GM18870 (cell line): Measurements from ENCODE around the gene CD101.

Experiments
- ATAC-seq: cut with Tn5 transposase; IDR thresholded peaks from one replicate; pipeline ENCODE4 v1.9.1; 2021; ENCODE audit warnings: moderate library complexity; ENCODE audit not compliant: unreplicated experiment

Gene CD101

DNA sequence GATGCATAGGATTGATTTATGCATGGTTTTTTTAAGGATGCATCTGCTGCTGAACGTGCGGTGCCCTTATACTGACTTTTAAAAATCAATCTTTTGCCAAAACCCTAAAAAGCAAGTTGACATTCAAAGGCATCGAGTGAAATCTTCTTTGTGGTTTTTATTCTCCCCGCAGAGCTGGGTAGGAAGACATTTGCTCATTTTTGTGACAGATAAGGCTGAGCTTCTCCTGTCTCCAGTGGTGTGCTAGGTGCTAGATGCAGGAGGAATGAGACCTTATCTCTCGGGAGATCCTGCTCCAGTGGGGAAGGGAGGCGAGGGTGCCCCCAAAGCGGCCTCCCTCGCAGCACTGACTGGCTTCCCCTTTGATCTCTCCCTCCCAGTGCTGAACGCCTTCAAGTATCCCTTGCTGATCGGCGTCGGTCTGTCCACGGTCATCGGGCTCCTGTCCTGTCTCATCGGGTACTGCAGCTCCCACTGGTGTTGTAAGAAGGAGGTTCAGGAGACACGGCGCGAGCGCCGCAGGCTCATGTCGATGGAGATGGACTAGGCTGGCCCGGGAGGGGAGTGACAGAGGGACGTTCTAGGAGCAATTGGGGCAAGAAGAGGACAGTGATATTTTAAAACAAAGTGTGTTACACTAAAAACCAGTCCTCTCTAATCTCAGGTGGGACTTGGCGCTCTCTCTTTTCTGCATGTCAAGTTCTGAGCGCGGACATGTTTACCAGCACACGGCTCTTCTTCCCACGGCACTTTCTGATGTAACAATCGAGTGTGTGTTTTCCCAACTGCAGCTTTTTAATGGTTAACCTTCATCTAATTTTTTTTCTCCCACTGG is 14.9 kb upstream of the CD101 start:
- ATAC-seq: no peak

DNA sequence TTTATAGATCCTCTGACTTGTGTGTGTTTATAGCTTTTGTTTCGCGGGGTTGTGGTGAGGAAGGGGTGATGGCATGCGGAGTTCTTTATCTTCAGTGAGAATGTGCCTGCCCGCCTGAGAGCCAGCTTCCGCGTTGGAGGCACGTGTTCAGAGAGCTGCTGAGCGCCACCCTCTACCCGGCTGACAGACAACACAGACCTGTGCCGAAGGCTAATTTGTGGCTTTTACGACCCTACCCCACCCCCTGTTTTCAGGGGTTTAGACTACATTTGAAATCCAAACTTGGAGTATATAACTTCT is 14.4 kb upstream of the CD101 start:
- no peak for ATAC-seq

DNA sequence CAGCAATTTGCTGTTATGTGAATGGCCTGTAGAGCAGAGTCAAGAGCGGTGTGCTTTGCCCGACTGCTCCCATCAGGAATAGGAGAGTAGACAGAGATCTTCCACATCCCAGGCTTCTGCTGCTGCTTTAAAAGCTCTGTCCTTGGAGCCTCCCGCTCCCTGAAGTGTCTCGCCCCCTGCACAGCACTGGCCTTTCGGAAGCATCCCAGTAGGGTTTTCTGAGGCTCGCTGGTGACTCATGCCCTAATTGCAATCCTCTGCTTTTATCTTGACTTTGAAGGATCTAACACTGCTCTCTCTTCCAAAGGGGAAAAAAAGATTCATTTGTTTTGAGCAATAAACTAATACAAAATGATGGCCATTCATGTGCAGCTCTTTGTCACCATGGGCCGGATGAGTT is 13.3 kb upstream of the CD101 start:
- no peak for ATAC-seq

DNA sequence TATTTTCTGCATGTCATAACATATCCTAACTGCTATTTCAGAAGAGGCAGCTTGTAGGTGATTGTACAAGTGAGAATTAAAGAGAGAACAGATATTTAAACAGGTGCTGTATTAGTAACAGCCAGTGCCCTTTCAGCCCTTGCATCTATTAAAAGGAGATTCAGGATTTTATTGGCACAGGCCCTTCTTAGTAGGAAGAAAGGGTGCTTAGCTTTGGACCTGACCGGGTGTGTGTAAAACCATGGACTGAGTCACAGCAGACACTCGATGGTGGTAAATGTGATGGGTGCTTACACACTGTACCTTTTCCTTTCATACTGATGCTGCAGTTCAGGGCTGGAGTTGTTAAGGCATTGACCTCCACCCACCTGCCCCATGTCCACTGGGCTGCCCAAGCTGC is 12.7 kb upstream of the CD101 start:
- no peak for ATAC-seq

DNA sequence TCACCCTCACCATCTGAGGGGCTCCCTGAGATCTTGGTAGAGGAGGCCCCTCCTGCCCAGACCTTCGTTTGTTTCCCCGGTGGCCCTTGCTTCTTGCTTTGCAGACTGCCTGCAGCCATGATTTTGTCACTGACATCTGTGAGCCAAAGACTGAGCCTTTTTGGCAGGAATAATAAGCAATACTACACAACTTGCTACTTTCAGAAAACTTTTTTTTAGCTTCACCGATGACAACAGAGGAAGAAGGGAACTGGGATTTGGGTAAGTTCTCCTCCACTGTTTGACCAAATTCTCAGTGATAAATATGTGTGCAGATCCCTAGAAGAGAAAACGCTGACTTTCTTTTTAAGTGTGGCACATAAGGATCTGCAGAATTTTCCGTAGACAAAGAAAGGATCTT is 11.7 kb upstream of the CD101 start:
- ATAC-seq: no peak

DNA sequence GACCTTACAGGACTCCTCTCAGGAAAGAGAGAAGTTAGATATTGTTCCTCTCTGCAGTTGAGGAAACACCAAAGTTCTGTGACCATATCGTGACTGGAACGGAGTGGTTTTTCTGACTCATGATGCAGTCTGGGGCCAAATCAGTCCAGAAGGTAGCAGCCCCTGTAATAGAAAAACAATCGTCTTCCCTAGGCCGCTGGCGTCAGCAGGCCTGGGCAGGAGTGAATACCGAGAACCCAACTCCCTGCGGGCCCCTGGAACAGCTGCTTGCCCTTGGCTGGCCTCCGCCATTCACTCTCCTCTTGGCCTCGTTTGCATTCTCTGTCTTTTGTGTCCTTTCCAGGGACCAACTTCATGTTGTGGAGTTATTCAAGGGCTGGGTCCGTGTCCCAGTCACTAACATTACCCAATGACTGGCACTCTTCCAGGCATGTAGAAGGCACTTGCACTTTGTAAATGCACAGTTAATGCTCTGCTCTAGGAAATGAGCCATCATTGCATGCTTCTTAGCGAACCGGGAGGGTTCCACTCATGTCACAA is 10.9 kb upstream of the CD101 start:
- ATAC-seq: no peak

DNA sequence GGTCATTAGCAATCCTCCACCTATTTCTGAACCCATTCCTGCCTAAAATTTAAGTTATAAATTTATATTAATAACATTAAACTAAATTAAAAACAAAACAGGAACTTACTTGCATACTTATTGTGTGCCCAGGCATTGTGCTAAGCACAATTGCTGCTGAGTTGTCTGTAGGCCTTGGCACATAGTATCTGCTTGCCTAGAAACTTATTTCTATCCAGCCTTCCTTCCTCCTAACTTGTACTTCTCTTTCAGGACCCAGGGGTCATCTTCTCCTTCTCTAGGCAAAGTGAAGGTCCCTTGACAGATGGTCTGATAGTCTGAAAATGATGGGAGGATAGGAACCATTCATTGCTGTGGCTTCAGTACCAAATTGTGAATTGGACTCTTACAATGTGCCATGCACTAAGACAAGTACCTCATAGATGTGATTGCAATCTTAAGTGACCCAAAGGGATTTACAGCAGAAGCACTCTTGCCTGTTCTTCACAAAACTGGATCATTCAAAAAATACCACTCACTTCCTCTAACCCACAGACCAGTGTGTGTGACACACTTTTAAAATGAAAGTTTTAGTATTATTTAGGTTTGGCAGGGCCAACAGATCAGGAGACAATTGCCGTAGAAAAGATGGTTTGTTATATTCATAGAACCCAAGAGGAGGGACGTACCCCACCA is 10.3 kb upstream of the CD101 start:
- ATAC-seq: no peak

DNA sequence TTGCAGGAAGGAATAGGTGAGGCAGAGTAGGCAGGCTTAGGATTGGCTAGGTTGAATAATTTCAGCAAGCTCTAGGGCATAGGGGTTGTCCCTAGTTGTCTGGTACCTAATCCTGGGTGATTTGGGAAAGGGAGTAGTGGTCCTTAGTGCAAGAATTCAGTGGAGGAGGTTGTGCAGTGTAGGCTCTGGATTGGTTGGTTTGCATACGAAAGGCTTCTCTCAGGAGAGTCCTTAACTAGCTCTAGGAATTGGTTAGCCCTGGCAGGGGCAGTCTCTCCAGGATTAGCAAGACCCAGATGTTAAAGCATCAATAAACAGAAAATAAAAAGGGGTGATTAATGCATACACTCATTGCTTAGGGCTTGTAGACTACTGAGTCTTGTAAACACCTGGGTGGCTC is 9.6 kb upstream of the CD101 start:
- no peak for ATAC-seq

DNA sequence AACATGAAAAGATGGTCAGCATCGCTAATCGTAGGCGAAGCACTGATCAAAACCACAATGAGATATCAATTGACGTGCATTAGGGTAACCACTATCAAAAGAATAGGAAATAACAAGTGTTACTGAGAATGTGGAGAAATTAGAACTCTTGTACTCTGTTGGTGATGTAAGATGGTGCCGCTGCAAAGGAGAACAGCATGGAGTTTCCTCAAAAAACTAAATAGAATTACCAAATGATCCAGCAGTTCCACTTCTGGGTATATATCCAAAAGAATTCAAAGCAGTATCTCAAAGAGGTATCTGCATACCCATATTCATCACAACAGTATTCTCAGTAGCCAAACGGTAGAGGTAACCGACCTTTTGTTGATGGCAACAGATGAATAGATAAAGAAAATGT is 8.3 kb upstream of the CD101 start:
- no peak for ATAC-seq

DNA sequence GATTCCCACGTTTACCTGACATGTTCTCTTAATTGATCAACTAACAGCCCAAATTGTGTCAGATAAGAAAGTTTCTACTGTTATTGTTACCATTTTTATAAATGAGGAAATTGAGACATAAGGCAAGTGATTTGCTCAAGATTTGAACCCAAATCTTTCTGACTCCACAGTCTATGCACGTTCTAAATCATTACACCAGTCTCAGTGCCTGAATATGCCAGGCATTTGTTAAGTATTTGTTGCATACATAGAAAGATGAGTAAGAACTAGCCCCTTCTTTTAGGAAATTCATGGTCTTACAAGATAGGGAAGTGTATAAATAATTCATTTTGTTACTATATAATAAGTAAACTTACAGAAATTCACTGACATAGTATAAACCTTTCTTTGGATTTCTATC is 7.1 kb upstream of the CD101 start:
- no peak for ATAC-seq

DNA sequence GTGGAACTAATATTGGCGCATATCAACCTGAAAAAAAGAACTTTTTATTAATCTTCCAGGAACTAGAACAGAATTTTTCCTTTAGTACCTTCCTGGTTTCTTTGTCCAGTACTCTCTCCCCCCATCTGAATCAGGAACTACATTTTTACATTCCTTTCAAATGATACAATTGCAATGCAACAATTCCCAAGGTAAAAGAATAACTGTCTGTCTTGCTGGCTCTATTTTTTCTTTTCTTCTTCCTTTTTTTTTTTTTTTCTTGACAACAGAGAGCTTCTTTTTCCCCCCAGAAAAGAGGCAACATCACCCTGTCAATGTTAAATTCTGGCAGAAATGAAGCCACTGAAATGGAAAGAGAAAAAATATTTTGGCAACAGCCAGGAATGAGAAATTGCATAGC is 4.5 kb upstream of the CD101 start:
- no peak for ATAC-seq

DNA sequence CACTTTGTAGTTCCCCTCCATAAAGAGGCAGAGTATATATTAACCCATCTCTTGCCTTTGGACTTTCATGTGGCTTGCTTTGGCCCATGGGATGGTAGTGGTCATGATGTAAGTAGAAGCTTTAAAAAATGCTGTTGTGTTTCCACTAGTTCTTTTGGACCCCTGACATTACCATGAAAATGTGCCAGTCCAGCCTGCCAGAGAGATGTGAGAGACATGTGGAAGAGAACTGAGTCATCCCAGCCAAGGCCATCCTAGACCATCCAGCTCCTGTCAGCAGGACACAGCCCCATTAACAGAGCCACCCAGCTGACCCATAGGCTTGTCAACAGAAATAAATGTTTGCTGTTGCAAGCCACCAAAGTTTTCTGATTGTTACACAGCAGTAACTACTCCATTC is 3.9 kb upstream of the CD101 start:
- ATAC-seq: no peak

DNA sequence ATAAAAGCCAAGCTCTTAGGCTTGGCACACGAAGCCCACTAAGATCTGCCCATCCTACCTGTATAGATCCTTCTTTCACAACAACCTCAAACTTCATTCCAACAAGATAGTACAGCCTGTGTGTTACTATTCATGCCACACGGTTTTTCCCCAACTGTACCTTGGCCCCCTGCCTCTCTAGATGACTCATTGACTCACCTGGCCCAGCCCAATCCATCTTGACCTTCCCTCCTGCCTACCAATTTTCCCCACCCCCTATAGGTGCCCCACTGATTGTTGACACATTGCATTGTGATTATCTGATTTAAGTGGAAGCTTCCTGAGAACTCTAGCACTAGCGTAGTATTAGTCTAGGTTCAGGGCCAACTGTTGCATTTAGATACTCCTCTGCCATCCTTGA is 2.0 kb upstream of the CD101 start:
- no peak for ATAC-seq

DNA sequence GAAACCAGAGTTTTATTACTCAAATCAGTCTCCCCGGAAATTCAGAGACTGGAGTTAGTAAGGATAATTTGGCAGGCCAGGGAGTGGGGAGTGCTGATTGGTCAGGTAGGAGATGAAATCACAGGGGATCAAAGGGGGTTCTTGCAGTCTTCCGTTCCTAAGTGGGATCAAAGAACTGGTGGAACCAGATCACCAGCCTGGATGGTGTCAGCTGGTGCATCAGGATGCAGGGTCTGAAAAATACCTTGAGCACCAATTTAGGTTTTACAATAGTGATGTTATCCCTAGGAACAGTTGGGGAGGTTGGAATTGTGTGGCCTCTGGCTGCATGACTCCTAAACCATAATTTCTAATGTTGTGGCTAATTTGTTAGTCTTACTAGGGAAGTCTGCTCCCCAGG is 1.4 kb upstream of the CD101 start:
- no peak for ATAC-seq

DNA sequence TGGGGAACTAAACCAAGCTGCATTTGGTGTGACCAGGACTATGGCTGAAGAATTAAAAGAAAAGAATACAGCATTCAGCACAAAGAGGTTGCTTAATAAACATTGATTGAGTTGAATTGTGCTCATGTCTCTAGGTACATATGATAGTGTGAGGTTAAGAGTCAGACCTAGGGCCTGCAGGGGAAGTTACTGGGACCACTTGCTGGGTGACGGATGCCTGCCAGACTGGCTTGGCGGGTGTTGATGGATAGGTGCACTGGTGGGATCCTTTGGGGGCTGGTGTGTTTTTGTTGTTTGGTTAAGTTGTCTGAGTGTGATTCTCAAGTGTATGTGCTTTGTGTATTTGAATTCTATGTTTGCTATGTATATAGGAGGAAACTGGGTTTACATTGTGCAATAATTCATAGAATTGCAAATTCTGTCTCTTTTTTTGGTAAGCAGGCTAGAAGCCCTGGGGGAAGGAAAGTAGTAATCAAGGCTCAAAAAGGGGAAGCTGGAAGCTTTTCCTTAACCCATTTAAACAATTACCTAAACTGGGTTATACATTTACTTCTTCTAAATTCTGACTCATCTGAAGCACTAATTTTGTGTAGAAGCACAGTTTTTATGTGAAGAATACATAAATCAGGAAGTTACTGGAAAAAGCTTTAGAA is 1.8 kb downstream of the CD101 start:
- no peak for ATAC-seq

DNA sequence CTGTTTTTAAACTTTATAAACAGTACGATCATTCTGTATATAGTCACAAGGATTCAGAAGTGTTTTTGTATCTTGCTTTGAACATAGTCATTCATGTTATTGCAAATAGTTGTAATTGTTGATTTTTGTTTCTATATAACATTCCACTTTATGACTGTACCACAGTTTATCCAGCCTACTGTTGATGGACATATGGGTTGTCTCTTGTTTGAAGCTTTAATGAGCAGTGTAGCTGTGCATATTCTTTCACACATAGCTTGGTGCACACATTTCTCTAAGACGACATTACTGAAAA is 6.1 kb downstream of the CD101 start:
- no peak for ATAC-seq

DNA sequence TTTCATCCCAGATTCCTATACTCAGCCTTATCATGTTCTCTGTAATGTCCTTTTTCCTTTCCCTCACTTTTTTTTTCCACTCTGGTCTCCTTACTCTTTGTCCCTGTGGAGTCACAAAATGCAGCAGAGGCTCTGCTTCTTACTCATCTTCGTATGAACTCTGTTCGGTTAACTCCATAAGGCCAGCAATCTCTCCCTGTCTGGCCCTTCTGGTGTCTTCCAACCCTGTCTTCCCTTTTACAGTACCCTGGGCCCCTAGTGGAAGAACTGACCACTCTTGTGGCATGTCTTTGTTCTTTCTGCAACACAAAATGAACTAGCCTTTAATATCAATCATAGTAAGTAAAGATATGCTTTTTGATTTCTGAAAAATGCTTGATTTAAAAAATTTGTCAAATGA is 7.1 kb downstream of the CD101 start:
- no peak for ATAC-seq

DNA sequence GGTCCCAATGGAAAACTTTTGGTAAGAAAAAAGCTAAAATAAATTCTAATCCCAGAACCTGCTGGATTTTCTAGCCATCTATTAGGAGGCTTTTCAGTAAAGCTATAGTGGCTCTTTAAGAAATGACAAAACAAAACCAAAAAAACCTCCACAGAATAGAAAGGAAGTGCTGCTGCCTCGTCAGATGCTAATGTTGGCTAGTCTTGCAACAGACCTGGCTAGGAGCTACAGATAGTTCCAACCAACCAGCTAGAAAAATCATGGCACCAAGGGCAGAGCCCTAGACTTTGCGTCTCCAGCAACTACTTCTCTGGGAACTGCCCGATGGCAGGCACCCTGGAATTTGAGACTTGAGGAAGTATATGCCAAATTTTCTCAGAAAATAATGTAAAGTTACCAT is 7.6 kb downstream of the CD101 start:
- ATAC-seq: no peak

DNA sequence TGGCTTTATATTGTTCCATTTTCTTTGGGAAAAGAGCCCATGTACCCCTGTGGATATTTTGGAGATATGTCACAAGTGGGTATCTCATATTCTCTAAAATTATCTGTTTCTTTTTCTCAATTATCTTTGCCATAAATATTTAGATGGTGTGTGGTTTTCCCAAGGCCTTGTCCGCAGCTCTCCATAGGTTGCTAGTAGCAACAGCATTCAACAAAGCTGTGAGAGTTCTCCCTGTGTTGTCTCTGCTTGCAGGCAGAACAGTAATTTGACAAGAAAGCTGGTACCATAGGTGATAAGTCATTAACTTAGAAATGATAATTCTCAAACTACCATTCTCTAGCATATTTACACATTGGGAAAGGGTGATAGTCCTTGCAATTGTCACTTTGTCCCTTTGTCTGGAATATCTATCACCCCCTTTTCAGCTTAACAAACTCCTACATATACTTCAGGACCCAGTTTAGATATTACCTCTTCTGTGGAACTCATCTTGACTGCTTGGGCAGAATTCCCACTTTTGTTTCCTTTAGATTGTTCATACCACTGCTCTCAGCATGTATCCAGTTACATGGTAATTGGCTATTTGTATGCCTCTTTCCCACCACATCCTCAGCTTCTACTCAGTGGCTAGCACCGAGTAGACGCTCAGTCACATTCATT is 8.9 kb downstream of the CD101 start:
- no peak for ATAC-seq

DNA sequence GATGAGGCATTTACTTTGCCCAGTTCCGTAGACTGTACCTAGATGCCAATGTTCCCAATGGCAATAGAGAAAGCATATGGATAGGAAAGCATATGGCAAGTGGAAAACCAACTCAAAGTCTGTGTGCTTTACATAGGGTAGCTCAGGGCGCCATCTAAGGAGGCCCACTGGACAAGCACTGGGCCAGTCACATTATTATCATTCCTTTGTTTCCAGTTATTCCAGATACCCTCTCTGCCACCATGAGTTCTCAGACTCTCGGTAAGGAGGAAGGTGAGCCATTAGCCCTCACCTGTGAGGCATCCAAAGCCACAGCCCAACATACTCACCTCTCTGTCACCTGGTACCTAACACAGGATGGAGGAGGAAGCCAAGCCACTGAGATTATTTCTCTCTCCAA is 9.8 kb downstream of the CD101 start:
- no peak for ATAC-seq

DNA sequence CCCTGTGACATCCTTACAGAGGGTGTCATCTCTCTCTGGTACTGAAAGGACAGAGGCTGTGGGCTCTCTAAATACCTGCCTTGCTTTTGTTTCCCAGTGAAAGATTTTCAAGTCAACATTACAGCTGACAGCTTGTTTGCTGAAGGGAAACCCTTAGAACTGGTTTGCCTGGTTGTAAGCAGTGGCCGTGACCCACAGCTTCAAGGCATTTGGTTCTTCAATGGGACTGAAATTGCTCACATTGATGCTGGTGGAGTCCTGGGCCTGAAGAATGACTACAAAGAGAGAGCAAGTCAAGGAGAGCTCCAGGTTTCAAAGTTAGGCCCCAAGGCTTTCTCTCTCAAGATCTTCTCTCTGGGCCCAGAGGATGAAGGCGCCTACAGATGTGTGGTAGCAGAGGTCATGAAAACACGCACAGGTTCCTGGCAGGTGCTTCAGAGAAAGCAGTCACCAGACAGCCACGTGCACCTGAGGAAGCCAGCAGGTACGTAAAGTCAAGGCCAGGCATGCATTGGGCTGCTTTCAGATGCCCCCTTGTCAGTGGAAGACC is 11.8 kb downstream of the CD101 start:
- no peak for ATAC-seq

DNA sequence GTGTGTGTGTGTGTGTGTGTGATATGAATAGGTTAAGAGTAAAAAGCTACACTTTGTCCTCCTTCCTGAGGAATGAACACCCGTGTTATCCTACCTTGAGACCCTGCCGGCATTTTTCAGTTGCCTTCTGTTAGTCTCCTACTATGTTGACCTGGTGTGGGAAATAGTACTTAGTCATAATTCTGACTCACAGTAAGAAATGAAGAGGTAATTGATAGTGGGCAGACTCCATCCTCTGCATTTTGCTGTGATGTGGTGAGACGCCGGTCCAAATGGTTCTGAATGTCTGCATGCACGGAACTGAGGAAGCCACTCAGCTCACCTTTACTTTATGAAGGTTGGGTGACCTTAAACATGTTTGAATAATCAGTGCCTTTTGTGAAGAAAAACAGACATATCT is 12.6 kb downstream of the CD101 start:
- no peak for ATAC-seq
